Measurements from ENCODE around the gene USP5.

- TF ChIP-seq RAD21 (IDR thresholded peaks at IDR 0.05; ENCODE audit: low read length): no peak
- TF ChIP-seq, protein P1, sequence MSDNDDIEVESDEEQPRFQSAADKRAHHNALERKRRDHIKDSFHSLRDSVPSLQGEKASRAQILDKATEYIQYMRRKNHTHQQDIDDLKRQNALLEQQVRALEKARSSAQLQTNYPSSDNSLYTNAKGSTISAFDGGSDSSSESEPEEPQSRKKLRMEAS (IDR thresholded peaks at IDR 0.05; ENCODE audit: low read depth): no peak
- TF ChIP-seq, protein P2, sequence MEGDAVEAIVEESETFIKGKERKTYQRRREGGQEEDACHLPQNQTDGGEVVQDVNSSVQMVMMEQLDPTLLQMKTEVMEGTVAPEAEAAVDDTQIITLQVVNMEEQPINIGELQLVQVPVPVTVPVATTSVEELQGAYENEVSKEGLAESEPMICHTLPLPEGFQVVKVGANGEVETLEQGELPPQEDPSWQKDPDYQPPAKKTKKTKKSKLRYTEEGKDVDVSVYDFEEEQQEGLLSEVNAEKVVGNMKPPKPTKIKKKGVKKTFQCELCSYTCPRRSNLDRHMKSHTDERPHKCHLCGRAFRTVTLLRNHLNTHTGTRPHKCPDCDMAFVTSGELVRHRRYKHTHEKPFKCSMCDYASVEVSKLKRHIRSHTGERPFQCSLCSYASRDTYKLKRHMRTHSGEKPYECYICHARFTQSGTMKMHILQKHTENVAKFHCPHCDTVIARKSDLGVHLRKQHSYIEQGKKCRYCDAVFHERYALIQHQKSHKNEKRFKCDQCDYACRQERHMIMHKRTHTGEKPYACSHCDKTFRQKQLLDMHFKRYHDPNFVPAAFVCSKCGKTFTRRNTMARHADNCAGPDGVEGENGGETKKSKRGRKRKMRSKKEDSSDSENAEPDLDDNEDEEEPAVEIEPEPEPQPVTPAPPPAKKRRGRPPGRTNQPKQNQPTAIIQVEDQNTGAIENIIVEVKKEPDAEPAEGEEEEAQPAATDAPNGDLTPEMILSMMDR (IDR thresholded peaks at IDR 0.05): no peak
- TF ChIP-seq CHD2 (IDR thresholded peaks at IDR 0.05; ENCODE audit: low read length, partially characterized antibody): no peak
- no peak for TF ChIP-seq USF1 (IDR thresholded peaks at IDR 0.05; ENCODE audit: borderline replicate concordance, low read depth)
- TF ChIP-seq MXI1 (IDR thresholded peaks at IDR 0.05; ENCODE audit: low read depth, low read length): no peak
Measured at GRCh38 chr12:6824901-6825381, 27.0 kb upstream of the USP5 start.
